Neural progenitor cell (in vitro differentiated cells): ENCODE data around the gene MT1E.

ENCODE experiments used
- CTCF ChIP-seq: fragments of 200-600 bp; sonication (generic); IDR thresholded peaks from 2 replicates; pipeline ENCODE4 v1.5.1; 2017; ENCODE audit warnings: antibody characterized with exemption, mild to moderate bottlenecking
- EZH2 ChIP-seq: fragments of 200-600 bp; sonication (generic); IDR thresholded peaks from 2 replicates; pipeline ENCODE4 v1.6.1; 2017; ENCODE audit warnings: antibody characterized with exemption, mild to moderate bottlenecking, moderate library complexity

GRCh38 chr16:56588781-56589140 is 36.8 kb upstream of the MT1E start:
- TF ChIP-seq CTCF (no peak), EZH2 (no peak)
